Activated CD4-positive, alpha-beta memory T cell treated with anti-CD3 and anti-CD28 coated beads, Interleukin-2, amount 10 ng/mL, durations not matched to agents 7 days and 5 days (primary cell): ENCODE results near the gene IGFBP2. TPM values are rescaled to one million over a fixed set of nuclear protein-coding genes. Genes with fewer than 3 reads are reported as not detected.
"Not testable (repeated sequence)": the region's sequence is repeated elsewhere in the genome, so short reads cannot be mapped to it uniquely, and the experiment has no call there.

Experiments used
- CTCF ChIA-PET: fragments of 350-600 bp; sonication (Branson Sonifier 250); formaldehyde crosslinking; loops from one replicate; lab custom pipeline; 2021; ENCODE audit warnings: antibody characterized with exemption, inconsistent platforms; lab: Charles Lee
- POLR2A ChIA-PET: fragments of 350-600 bp; sonication (Branson Sonifier 250); formaldehyde crosslinking; loops from one replicate; lab custom pipeline; 2021; ENCODE audit warnings: antibody characterized with exemption; lab: Charles Lee
- DNase-seq: peaks from one replicate; pipeline ENCODE4 v3.0.0-alpha.2; 2020
- H3K27ac Mint-ChIP-seq: one replicate; pipeline ENCODE4 v1.8.0; 2021; ENCODE audit warnings: mild to moderate bottlenecking, mixed read lengths
- H3K27me3 Mint-ChIP-seq: one replicate; pipeline ENCODE4 v1.8.0; 2021; ENCODE audit warnings: mixed read lengths
- H3K36me3 Mint-ChIP-seq: one replicate; pipeline ENCODE4 v1.8.0; 2021; ENCODE audit warnings: low read depth, mixed read lengths
- H3K4me1 Mint-ChIP-seq: one replicate; pipeline ENCODE4 v1.8.0; 2021; ENCODE audit warnings: mixed read lengths
- H3K4me3 Mint-ChIP-seq: one replicate; pipeline ENCODE4 v1.8.0; 2021; ENCODE audit warnings: mild to moderate bottlenecking, mixed read lengths
- H3K9me3 Mint-ChIP-seq: one replicate; pipeline ENCODE4 v1.8.0; 2021; ENCODE audit warnings: mixed read lengths
- total RNA-seq, 2 experiments: library from RNA; stranded (reverse); gene quantifications; one replicate each; pipeline ENCODE4 v1.2.3, GENCODE V29; 2021

The IGFBP2 gene
- total RNA-seq: 1 to 10 TPM in 1 of 2 experiments, under 1 TPM in 1; 0.83 to 1.2 TPM

DNA sequence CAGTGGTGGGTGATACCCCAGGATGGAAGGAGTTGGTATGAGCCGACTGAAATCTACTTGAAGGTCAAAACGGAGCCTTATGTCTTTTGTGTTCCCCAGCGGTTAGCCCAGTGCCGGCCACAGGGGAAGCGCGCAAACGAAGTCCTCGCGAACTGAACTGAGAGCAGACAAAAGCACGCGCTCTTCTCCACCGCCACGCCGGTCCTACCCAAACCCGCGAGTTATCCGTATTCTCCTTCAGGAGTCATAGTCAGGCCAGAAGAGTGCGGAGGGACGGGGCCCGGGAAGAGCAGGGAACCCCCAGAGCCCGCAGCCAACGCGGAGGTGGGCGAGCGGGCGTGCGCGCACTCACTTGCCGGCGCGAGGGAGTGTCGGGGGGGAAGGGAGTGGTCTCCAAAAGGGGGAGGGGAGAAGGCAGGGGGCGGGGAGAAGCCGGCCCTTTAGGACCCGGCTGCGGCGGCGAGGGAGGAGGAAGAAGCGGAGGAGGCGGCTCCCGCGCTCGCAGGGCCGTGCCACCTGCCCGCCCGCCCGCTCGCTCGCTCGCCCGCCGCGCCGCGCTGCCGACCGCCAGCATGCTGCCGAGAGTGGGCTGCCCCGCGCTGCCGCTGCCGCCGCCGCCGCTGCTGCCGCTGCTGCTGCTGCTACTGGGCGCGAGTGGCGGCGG, at the start of gene IGFBP2:
Gene IGFBP2 (plus strand): TSS at position 469 of the 664 bp plus-strand sequence. CDS start 104 bp downstream, at position 573.
- peaks cover 4% of the 10 kb centered on the region for H3K36me3 Mint-ChIP-seq
- H3K4me1 Mint-ChIP-seq: peaks cover 15% of the 10 kb centered on the region
- H3K27me3 Mint-ChIP-seq: peaks cover 71% of the 10 kb centered on the region
- no peaks in the 10 kb centered on the region for H3K9me3 Mint-ChIP-seq
- no peak for DNase-seq
- no peak within 1 kb of the TSS for H3K27ac Mint-ChIP-seq
- POLR2A ChIA-PET: no interaction called here
- H3K4me3 Mint-ChIP-seq: peak within 1 kb of the TSS; percentile 43
- CTCF ChIA-PET: no interaction called here

- H3K4me3 Mint-ChIP-seq: no peak overlapping the region
- ChIA-PET POLR2A (no interaction called here), CTCF (no interaction called here)
- no peak for DNase-seq
- no peak overlapping the region for H3K27ac Mint-ChIP-seq
- no peaks in the 10 kb centered on the region for H3K4me1 Mint-ChIP-seq
- H3K9me3 Mint-ChIP-seq: no peaks in the 10 kb centered on the region
- no peaks in the 10 kb centered on the region for H3K36me3 Mint-ChIP-seq
- H3K27me3 Mint-ChIP-seq: peaks cover 13% of the 10 kb centered on the region
These were observed 49.6 kb upstream of the IGFBP2 start for GRCh38 chr2:216583606-216584005.

DNA sequence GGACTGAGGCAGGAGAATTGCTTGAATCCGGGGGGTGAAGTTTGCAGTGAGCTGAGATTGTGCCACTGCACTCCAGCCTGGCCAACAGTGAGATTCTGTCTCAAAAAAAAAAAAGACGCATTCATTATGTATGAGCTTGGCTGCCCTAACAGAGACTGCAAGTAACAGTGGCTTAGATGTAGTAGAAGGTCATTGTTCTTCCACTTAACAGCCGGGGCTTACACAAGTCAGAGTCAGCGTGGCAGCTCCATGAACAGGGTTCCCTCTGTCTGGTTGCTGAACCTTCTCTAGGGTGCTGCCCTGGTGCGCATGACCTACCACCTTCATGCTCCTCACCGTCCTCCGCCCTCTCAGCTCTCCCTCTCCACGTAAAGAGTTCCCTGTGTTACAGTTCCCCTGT, 49.1 kb upstream of the IGFBP2 start:
- Mint-ChIP-seq H3K9me3 (no peaks in the 10 kb centered on the region), H3K36me3 (no peaks in the 10 kb centered on the region), H3K4me1 (no peaks in the 10 kb centered on the region), H3K4me3 (no peak overlapping the region), H3K27ac (no peak overlapping the region), H3K27me3 (peaks cover 15% of the 10 kb centered on the region)
- POLR2A ChIA-PET: no interaction called here
- CTCF ChIA-PET: no interaction called here
- DNase-seq: no peak

- no peak overlapping the region for H3K27ac Mint-ChIP-seq
- H3K36me3 Mint-ChIP-seq: no peaks in the 10 kb centered on the region
- no peaks in the 10 kb centered on the region for H3K4me1 Mint-ChIP-seq
- ChIA-PET POLR2A (no interaction called here), CTCF (no interaction called here)
- H3K4me3 Mint-ChIP-seq: no peak overlapping the region
- H3K27me3 Mint-ChIP-seq: peaks cover 25% of the 10 kb centered on the region
- DNase-seq: no peak
- H3K9me3 Mint-ChIP-seq: no peaks in the 10 kb centered on the region
These were observed 47.8 kb upstream of the IGFBP2 start for GRCh38 chr2:216585441-216585840.

GRCh38 chr2:216588861-216589710, 44.1 kb upstream of the IGFBP2 start:
- H3K27me3 Mint-ChIP-seq: peaks cover 25% of the 10 kb centered on the region
- no peaks in the 10 kb centered on the region for H3K9me3 Mint-ChIP-seq
- POLR2A ChIA-PET: no interaction called here
- no peak for DNase-seq
- CTCF ChIA-PET: no interaction called here
- H3K36me3 Mint-ChIP-seq: no peaks in the 10 kb centered on the region
- H3K4me3 Mint-ChIP-seq: no peak overlapping the region
- no peak overlapping the region for H3K27ac Mint-ChIP-seq
- H3K4me1 Mint-ChIP-seq: no peaks in the 10 kb centered on the region

GRCh38 chr2:216589791-216590190, 43.4 kb upstream of the IGFBP2 start:
- H3K4me1 Mint-ChIP-seq: no peaks in the 10 kb centered on the region
- no peaks in the 10 kb centered on the region for H3K9me3 Mint-ChIP-seq
- no peaks in the 10 kb centered on the region for H3K36me3 Mint-ChIP-seq
- no peak overlapping the region for H3K27ac Mint-ChIP-seq
- no peak for DNase-seq
- H3K27me3 Mint-ChIP-seq: peaks cover 20% of the 10 kb centered on the region
- CTCF ChIA-PET: no interaction called here
- POLR2A ChIA-PET: no interaction called here
- H3K4me3 Mint-ChIP-seq: no peak overlapping the region

GRCh38 chr2:216590780-216591179, 42.4 kb upstream of the IGFBP2 start:
- H3K4me1 Mint-ChIP-seq: no peaks in the 10 kb centered on the region

GRCh38 chr2:216591480-216591879, 41.7 kb upstream of the IGFBP2 start:
- DNase-seq: no peak
- no peaks in the 10 kb centered on the region for H3K36me3 Mint-ChIP-seq
- POLR2A ChIA-PET: no interaction called here
- H3K9me3 Mint-ChIP-seq: no peaks in the 10 kb centered on the region
- CTCF ChIA-PET: no interaction called here
- no peaks in the 10 kb centered on the region for H3K4me1 Mint-ChIP-seq
- peaks cover 20% of the 10 kb centered on the region for H3K27me3 Mint-ChIP-seq
- H3K4me3 Mint-ChIP-seq: no peak overlapping the region
- H3K27ac Mint-ChIP-seq: no peak overlapping the region

More at GRCh38 chr2:216590780-216591179, 42.4 kb upstream of the IGFBP2 start:
- Mint-ChIP-seq H3K4me3 (no peak overlapping the region), H3K27me3 (peaks cover 20% of the 10 kb centered on the region), H3K36me3 (no peaks in the 10 kb centered on the region), H3K9me3 (no peaks in the 10 kb centered on the region), H3K27ac (no peak overlapping the region)
- POLR2A ChIA-PET: no interaction called here
- CTCF ChIA-PET: interaction anchor here (0.9 kb wide), 1 partner anchor 71 kb away, joined by 3 read pairs; no protein-coding TSS in a partner anchor
- DNase-seq: no peak

DNA sequence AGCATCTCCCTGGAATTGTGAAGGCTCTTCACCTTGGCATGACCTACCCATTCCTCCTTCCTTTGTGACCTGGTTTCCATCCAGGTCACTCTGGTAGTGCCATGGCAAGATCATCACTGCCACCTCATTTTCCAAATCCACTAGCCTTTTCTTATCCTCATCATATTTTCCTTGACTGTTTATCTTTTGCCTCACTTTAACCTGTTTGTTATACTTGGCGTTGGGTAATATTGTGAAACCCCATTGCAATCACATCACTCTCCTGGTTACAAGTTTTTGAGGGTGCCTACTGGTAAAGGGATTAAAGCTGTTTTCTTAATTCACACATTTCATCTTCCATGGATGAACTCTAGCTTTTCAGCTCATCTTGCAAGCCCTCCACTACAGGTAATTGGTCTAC, 39.1 kb upstream of the IGFBP2 start:
- ChIA-PET CTCF (no interaction called here), POLR2A (no interaction called here)
- Mint-ChIP-seq H3K9me3 (no peaks in the 10 kb centered on the region), H3K4me3 (no peak overlapping the region), H3K36me3 (no peaks in the 10 kb centered on the region), H3K27ac (no peak overlapping the region), H3K4me1 (no peaks in the 10 kb centered on the region), H3K27me3 (peaks cover 19% of the 10 kb centered on the region)
- DNase-seq: no peak

DNA sequence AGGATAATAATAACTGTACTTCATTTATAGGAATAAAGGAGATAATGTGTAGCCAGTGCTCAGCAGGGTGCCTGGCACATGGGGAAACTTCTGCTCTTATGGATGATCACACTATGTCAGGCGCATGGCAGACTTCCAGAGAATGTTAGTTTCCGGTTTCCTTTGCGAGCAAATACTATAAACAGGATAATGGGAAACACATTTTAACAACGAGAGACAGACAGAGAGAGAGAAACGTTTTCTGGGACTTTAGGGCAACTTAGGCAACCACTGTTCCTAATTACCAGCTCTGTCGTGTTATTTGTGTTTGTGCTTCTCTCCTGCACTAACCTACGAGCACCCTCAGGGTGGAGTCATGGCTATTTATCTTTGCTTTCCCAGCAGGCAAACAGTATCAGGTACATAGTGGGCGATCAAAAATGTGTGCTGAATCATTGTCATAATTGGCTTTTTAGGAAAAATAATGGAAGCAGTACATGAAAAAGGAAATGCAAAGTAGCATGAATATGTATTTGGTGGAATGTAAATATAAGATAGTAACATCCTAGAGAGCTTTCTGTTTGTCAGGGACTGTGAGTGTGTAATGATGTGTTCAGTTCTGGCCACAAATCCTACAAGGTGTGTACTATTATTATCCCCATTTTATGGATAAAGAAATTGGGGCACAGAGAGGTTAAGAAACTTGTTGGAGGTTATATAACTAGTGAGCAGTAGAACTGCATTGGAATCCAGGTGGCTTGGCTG, 36.8 kb upstream of the IGFBP2 start:
- Mint-ChIP-seq H3K27ac (no peak overlapping the region), H3K27me3 (peaks cover 5% of the 10 kb centered on the region), H3K4me3 (no peak overlapping the region), H3K36me3 (no peaks in the 10 kb centered on the region), H3K4me1 (no peaks in the 10 kb centered on the region), H3K9me3 (no peaks in the 10 kb centered on the region)
- DNase-seq: no peak
- CTCF ChIA-PET: no interaction called here
- POLR2A ChIA-PET: no interaction called here

DNA sequence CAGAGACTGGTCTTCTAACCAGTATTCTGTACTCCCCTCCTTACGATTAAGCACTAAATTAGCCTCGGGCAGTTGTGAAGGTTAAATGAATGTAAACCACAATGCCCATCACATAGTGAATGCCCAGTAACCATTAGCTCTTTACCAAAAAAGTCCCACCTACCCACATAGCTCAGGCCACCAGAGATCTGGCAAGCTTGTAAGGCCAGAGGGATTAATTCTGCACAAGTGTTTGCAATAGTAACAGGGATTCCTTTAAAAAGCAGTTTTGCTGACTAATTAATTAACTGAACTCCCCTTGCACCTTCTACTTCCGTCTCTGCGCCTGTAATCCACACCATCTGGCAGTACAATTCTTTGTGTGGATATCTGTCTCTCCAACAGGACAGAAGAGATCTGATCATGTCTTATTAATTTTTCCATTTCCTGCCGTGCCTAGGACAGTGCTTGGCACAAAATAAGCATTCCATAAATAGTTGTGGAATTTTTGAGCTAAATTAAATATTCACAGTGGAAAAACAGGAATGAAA, 36.2 kb upstream of the IGFBP2 start:
- Mint-ChIP-seq H3K9me3 (no peaks in the 10 kb centered on the region), H3K27me3 (peaks cover 5% of the 10 kb centered on the region), H3K36me3 (no peaks in the 10 kb centered on the region), H3K27ac (no peak overlapping the region), H3K4me1 (no peaks in the 10 kb centered on the region), H3K4me3 (no peak overlapping the region)
- ChIA-PET POLR2A (no interaction called here), CTCF (no interaction called here)
- DNase-seq: no peak

- H3K4me1 Mint-ChIP-seq, POLR2A ChIA-PET, H3K9me3 Mint-ChIP-seq, DNase-seq, H3K4me3 Mint-ChIP-seq, CTCF ChIA-PET, H3K36me3 Mint-ChIP-seq, H3K27ac Mint-ChIP-seq, H3K27me3 Mint-ChIP-seq: not testable (repeated sequence)
These were observed 35.4 kb upstream of the IGFBP2 start for GRCh38 chr2:216597825-216598224.
